HG02588 (cell line): ENCODE results near the gene DDAH1.

Source experiments
- ATAC-seq: cut with Tn5 transposase; IDR thresholded peaks from one replicate; pipeline ENCODE4 v1.9.1; 2021; ENCODE audit warnings: mild to moderate bottlenecking, moderate library complexity; ENCODE audit not compliant: unreplicated experiment

The DDAH1 gene

DNA sequence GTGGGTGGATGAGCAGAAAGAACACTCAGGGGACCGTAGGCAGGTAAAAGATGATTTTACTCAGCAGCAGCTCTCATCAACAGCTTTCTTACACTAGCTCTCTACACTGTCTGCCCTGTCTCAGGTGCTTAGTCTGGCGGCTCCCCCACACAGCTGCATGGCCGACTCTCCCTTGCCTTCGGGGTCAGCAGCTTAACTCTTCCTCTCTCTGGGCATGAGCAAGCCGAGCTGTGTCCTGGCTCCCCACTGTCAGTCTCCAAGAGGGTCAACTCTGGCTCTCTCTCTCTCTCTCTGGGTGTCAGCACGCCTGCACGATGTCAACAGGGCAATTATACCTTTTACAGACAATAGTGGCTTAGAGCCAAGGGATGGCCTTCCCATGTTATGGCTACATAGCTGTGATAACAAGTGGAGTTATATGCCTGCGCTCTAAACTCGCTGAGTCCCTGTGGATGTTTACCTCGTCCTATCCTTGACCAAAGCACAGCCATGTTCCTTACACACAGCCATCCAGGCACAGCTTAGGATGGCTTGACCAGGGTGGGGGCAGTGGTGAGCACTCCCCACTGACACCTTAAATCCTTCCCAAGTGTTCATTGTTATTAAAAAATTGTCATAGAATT lies 185.4 kb downstream of the DDAH1 start:
- no peak for ATAC-seq

DNA sequence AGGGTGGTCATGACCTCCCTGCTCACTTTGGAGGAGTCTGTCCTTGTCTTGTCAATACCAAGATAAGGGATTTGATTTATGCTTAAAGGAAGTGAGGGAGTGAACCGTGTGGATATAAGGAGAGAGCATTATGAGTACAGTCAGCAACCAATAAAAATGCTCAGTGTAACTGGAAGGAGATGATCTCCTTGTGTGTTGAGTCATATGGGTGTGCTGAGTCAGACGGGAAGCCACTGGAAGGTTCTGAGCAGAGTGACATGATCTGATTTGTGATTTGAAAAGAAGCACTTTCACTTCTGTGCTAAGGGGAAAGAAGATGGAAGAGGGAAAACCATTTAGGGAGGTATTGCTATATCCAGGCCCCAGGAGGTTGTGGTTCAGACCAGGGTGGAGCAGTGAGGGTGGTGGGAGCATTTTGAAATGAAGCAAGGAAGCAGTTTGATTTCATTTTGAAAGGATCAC lies 186.1 kb downstream of the DDAH1 start:
- ATAC-seq = no peak

- no peak for ATAC-seq
Observed at GRCh38 chr1:85277802-85278201, 187.2 kb downstream of the DDAH1 start.

GRCh38 chr1:85276978-85277639 lies 187.8 kb downstream of the DDAH1 start:
- no peak for ATAC-seq

DNA sequence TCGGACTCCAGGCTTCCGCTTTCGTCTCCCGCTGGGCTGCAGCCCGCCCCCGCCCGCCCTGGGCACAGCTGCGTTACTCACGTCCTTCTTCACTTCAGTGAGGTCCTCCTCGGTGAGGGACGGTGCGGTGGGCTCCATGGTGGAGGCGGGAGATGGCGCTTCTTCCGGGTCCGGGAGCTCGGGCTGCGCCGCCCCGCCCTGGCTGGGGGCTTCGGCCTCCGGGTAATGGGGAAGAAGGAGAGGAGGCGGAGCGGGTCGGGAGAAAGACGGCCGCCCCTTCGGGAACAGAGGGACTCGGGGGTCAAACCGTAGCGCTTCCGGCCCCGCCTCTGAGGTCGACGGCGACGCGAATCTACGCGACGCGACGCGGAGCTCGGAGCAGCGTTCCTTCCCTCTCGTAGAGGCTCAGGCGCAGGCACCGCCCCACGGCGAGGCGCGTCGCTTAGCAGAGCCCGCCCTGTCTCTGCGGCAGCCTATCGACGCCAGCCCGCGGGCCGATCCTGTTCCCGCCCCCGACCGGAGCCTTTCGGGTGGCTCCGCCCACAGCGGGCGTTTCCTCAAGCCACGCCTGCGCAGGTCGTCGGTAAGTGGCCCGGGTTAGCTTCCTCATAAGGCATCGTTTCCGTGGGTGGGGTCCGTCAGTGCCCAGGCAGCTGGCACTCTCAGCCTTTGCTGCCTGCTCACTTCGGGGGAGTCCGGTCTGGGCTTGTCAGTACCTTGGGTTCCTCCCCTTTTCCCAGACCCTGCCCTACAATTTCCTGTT lies 188.6 kb downstream of the DDAH1 start, which contains the start of gene BCL10:
BCL10 (minus strand) TSS at position 418 of the 763 bp plus-strand sequence; CDS start at position 138, 280 bp downstream.
- peak; percentile 95 for ATAC-seq

GRCh38 chr1:85275701-85276214 lies 189.2 kb downstream of the DDAH1 start:
- ATAC-seq = peak; percentile 20

DNA sequence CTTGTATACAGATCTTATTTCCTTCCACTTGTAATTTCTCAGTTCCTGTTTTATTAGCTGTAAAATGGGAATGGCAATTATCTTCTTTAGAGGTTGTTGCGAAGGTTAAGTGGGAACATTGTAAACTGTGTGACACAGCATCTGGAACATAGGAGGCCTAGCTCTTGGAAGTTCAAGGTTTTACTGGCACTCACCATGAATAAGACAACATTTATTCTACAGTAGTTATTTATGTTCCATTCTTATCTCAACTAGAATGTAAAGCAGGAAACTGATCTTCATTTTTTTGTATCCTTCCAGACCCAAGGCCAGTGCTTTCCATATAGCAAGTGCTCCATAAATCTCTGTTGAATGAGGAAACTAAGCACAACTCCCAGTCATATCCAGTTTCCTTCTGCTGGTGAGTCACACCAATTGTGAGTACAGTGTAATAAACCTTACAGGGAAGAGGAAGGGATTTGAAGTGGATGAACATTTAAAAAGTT lies 189.9 kb downstream of the DDAH1 start:
- no peak for ATAC-seq

- ATAC-seq = no peak
Observed at GRCh38 chr1:85273397-85273796, 191.6 kb downstream of the DDAH1 start.

- no peak for ATAC-seq
Observed at GRCh38 chr1:85268801-85269585, 196.0 kb downstream of the DDAH1 start.
